AG04450 (cell line): ENCODE data around the gene DLX6. TPM values are rescaled to one million over a fixed set of nuclear protein-coding genes. Genes with fewer than 3 reads are reported as not detected.
A peak's percentile ranks its signal among the peaks of the same experiment; 100 is the strongest.

Experiments used
- CTCF ChIA-PET: fragments of 300-600, 350-600 bp; formaldehyde crosslinking; extraction: SDS; loops from one replicate; lab custom pipeline; 2022; ENCODE audit warnings: antibody characterized with exemption, inconsistent platforms; lab: Charles Lee
- POLR2A ChIA-PET: fragments of 350-600 bp; formaldehyde crosslinking; extraction: SDS; loops from one replicate; lab custom pipeline; 2021; ENCODE audit warnings: antibody characterized with exemption, inconsistent platforms; lab: Yijun Ruan, JAX
- DNase-seq: peaks from one replicate; pipeline ENCODE4 v3.0.0-alpha.2; 2011; ENCODE audit warnings: low read depth, low spot score
- H3K27ac ChIP-seq: one replicate; pipeline ENCODE4 v1.5.1; 2012; ENCODE audit warnings: low read depth, low read length, control low read depth
- H3K27me3 ChIP-seq: one replicate; pipeline ENCODE4 v1.6.0; 2012; ENCODE audit warnings: low read length; ENCODE audit not compliant: control insufficient read depth, insufficient read depth
- H3K4me3 ChIP-seq: 2 replicates; pipeline ENCODE4 v1.5.1; 2011; ENCODE audit warnings: mild to moderate bottlenecking, low read depth, low read length, control low read depth
- H3K9me3 ChIP-seq: 2 replicates; pipeline ENCODE4 v1.5.1; 2012; ENCODE audit warnings: low read length; ENCODE audit not compliant: control insufficient read depth, insufficient read depth
- polyA plus RNA-seq: library from polyadenylated mRNA; depleted of rRNA; stranded (reverse); fragments of >200 nt; gene quantifications from 2 replicates; pipeline ENCODE4 v1.2.3, GENCODE V29; 2011
- TF ChIP-seq, protein P1 (sequence below): IDR thresholded peaks from 2 replicates; pipeline ENCODE4 v1.5.1; 2011; ENCODE audit warnings: low read depth, low read length, control low read depth, inconsistent platforms

DLX6 gene
- polyA plus RNA-seq, 1 experiment, result not detected

DNA sequence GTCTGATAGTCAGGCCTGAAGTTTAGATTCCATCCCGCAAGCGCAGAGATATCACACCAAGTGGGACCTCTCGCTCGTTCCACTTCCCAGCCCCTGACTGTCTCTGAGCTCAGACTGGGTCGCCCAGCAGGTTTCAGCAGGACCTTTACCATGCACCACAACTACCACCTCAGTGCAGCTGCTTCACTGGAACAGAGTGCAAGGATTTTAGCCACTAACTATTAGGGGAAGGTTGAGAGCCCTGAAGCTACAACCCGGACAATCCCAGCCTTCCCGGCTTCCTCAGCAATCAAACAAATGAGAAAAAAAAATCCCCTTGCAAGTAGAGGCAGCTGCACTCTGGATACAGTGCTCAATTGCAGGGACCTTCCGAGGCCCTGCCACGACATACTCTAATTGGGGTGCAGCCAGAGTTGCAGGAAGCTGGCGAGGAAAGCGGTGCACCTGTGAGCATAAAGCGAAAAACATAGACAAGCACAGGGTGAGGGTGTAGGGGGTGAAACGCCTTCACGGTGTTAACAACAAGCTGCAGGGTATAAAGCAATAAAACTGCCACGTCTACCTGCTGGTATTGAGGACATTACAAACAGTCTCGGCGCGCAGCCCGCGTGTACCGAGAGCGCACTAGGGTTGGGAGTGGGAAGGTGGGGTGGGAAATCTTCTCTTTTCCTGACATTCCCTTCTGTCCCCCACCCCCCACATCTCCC is 2.6 kb upstream of the DLX6 start:
- DNase-seq, result no peak
- POLR2A ChIA-PET, result no interaction called here
- H3K4me3 ChIP-seq, result no peak overlapping the region
- CTCF ChIA-PET, result no interaction called here
- no peak overlapping the region for H3K27ac ChIP-seq
- peaks cover 88% of the 10 kb centered on the region for H3K27me3 ChIP-seq
- peaks cover 5% of the 10 kb centered on the region; the same call in 1 of the 2 replicates for H3K9me3 ChIP-seq
- TF ChIP-seq, protein P1, sequence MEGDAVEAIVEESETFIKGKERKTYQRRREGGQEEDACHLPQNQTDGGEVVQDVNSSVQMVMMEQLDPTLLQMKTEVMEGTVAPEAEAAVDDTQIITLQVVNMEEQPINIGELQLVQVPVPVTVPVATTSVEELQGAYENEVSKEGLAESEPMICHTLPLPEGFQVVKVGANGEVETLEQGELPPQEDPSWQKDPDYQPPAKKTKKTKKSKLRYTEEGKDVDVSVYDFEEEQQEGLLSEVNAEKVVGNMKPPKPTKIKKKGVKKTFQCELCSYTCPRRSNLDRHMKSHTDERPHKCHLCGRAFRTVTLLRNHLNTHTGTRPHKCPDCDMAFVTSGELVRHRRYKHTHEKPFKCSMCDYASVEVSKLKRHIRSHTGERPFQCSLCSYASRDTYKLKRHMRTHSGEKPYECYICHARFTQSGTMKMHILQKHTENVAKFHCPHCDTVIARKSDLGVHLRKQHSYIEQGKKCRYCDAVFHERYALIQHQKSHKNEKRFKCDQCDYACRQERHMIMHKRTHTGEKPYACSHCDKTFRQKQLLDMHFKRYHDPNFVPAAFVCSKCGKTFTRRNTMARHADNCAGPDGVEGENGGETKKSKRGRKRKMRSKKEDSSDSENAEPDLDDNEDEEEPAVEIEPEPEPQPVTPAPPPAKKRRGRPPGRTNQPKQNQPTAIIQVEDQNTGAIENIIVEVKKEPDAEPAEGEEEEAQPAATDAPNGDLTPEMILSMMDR, result no peak

DNA sequence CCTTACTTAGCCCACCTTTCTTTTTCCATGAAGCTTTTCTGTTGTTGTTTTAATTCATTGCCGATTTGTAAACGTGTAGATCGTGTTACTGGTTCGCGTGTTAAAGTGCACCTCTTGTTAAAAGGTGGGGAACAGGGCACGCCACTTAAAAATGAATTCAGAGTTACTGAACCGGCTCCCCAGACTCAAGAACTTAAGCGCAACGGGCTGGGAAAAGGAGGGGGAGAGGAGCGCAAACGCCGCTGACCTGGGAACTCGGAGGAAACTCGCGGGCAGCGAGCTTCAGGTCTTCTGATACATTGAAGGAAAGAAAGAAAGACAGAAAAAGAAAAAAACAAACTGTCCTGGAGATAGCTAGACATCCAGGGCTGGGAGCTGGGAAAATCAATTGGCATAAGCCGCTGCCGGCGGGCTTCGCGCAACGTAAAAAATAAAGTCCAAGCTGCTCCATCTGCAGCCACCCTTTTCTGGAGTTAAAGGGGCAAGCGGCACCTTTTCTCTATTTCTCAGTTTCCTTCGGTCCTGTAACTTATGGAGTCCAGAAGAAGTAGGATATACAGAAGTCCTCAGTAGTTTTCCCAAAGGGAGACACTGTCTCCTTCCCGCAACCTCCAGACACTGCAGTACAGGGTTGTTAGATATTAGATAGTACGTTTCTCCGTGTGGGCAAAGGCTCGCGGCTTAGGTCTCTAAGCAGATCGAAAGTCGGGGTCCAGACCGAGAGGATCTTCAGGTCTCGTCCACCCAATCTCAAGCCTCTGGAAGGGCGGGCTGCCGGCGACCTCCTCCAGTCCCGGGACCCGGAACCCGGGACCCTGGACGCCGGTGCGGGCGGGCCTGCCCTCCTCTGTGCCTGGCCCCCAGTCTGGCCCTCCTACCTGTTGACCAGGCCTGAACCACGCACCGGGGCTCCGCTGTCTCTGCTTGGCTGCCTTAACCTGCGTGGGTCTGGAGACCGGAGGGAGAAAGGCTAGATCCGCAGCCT is 1.8 kb upstream of the DLX6 start:
- ChIA-PET POLR2A (no interaction called here), CTCF (no interaction called here)
- no peak overlapping the region for H3K4me3 ChIP-seq
- no peak for DNase-seq
- no peak overlapping the region for H3K27ac ChIP-seq
- TF ChIP-seq, protein P1, result no peak
- peaks cover 5% of the 10 kb centered on the region; the same call in 1 of the 2 replicates for H3K9me3 ChIP-seq
- H3K27me3 ChIP-seq, result peaks cover 87% of the 10 kb centered on the region

DNA sequence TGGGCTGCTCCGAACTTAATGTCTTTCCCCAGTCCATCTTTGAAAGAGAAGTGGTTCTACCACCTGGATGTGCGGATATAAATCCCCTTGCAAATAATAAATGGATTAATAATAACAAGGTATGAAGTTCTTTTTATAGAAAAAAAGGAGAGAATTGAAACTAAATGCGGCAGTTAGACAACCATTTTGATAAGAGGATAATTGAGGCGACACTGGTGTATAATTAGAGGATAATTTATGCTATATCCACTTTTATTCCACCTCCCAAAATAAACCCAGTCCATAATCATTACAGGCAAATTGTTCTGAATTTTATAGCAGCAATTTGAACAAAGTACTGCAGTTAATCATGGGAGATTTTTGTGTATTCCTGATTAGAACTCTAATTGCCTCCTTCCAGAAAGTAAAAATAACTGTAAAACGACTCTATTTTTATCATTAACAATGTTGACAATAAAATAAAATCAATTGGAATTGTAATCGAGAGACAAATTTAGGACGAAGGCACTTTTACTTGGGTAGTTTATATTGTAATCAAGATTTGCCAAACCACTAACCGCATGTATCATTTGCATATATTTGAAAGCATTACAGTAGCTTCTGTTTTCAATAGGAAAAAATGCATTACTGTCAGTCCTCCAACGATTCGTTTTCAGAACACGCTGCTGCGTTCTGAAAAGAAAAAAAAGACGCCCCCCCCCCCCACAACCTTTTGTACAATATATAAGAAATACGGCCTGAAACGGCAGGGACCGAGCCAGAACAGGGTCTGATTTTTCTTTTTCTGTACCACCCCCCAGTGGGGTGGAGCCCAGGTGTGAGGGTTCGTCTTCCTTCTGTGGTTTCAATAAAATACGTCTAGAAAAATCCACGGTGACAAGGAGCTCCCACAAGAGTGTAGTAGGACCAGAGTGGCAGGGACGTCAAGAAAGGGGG is 838 bp upstream of the DLX6 start:
- Histone ChIP-seq H3K4me3 (no peak overlapping the region), H3K27ac (no peak overlapping the region), H3K27me3 (peaks cover 82% of the 10 kb centered on the region), H3K9me3 (peaks cover 5% of the 10 kb centered on the region; the same call in 1 of the 2 replicates)
- CTCF ChIA-PET, result interaction anchor here (0.6 kb wide), 1 partner anchor 9 kb away, joined by 3 read pairs; no protein-coding TSS in a partner anchor
- no peak for DNase-seq
- POLR2A ChIA-PET, result interaction anchor here (0.7 kb wide), 1 partner anchor 22 kb away, joined by 7 read pairs; no protein-coding TSS in a partner anchor
- TF ChIP-seq, protein P1, result no peak

DNA sequence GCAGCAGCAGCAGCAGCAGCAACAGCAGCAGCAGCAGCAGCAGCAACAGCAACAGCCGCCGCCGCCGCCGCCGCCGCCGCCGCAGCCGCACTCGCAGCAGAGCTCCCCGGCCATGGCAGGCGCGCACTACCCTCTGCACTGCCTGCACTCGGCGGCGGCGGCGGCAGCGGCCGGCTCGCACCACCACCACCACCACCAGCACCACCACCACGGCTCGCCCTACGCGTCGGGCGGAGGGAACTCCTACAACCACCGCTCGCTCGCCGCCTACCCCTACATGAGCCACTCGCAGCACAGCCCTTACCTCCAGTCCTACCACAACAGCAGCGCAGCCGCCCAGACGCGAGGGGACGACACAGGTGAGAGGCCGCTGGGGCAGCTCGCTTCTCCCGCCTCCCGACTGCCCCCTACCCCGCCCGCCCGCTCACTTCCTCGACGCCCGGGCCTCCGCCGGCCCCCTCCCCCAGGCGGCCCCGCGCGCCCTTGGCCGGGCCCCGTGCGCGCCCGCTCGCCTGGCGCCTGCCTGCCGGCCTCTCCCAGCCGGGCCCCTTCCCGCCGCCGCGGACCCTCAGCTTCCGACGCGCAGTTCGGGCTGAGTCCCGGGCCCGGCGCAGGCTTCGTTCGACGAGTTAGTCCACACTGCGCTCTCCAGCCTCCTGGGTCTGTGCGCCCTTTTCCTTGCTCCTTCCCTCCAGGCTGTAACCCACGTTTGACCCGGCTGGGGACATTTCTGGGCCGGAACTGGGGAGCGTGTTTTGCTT is 882 bp downstream of the DLX6 start:
- CTCF ChIA-PET, result interaction anchor here (0.5 to 2.0 kb wide), 3 partner anchors 21 to 135 kb away, joined by 3 to 12 read pairs (median 8); no protein-coding TSS in a partner anchor
- POLR2A ChIA-PET, result no interaction called here
- Histone ChIP-seq H3K27ac (no peak overlapping the region), H3K9me3 (peaks cover 5% of the 10 kb centered on the region; the same call in 1 of the 2 replicates), H3K4me3 (peak overlapping the region; percentile 7; the same call in 1 of the 2 replicates), H3K27me3 (peaks cover 77% of the 10 kb centered on the region)
- no peak for DNase-seq
- TF ChIP-seq, protein P1, result no peak
